HEK293T (cell line): Measurements from ENCODE around the gene RPS6KA5.

Experiments
- FOXM1 ChIP-seq: fragments of 450-650 bp; IDR thresholded peaks from 2 replicates; pipeline ENCODE4 v1.6.1; 2017; ENCODE audit warnings: mild to moderate bottlenecking, borderline replicate concordance
- HDGF ChIP-seq: fragments of 450-650 bp; IDR thresholded peaks from 2 replicates; pipeline ENCODE4 v1.6.1; 2017; ENCODE audit warnings: antibody characterized with exemption, borderline replicate concordance

GRCh38 chr14:90810806-90811205 is 249.6 kb downstream of the RPS6KA5 start:
- no peak for TF ChIP-seq HDGF
- TF ChIP-seq FOXM1, result no peak
